ENCODE measurements around the gene CST11.
A peak's percentile ranks its signal among the peaks of the same experiment; 100 is the strongest.

CST11 gene

GRCh38 chr20:23453549-23454543 is 1.2 kb upstream of the CST11 start:
- DNase-seq = no peak

GRCh38 chr20:23451956-23452487 is 654 bp downstream of the CST11 start:
- no peak for DNase-seq

- no peak for DNase-seq
Observed at GRCh38 chr20:23450877-23451276, 1.8 kb downstream of the CST11 start.

- peak; percentile 5 for DNase-seq
Observed at GRCh38 chr20:23449421-23449820, 3.3 kb downstream of the CST11 start.

- DNase-seq = no peak
Observed at GRCh38 chr20:23448167-23448566, 4.5 kb downstream of the CST11 start.

DNA sequence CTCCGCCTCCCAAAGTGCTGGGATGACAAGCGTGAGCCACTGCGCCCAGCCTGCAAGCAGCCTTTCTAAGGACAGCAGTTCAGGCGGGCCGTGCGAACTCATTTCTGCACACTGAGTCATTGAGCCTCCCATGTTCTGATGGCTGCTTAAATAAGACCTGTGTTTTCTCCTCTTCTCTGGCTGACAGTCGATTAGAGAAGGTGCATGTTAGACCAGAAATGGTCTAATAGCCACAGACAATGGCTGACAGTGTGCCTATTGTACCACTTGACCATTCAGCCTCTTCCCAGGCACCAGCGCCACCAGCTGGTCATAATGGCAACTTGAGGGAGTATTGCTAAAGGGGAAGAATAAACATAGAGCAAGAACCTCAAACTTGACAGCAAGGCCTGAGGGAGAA is 6.2 kb downstream of the CST11 start:
- peak; percentile 47 for DNase-seq

DNA sequence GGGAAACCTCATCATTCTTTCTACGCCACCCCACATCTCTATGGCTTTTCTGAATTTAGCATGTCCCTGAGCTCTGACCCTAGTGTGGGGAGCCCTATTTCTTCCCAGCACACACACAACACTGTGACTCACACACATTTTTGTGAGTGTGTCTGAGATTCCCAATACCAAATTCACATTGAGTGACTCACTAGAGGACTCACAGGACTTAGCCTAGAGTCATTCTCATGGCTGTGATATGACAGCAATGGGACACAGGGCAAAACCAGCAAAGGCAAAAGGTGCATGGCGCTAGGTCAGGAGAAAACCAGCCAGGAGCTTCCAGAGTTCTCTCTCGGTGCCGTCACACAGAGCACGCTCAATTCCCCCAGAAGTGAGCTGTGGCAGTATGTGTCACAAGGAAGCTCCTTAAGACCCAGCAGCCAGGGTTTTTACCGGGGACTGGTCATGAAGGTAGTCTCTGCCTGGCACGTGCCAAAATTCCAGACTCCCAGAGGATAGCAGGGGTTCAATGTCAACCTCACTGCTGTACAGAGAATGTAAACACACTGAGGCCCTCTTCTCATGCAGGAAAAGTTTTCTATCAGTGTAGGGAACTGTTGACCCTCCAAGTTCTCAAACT is 7.0 kb downstream of the CST11 start:
- no peak for DNase-seq

DNA sequence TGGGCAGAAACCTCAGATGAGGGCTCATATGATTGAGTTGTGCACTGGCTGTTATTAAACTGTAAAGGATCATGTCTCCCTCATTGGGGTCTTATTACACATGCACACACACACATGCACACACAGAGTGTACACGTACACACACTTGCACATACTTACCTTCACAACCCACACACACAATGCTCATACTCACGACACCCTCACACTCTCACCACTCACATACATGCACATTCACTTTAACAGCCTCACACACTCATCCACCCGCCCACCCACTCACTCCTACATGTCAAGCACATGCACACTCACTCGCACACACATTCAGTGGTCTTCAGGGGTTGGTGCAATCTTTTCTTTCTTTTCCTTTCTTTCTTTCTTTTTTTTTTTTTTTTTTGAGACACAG is 7.8 kb downstream of the CST11 start:
- DNase-seq = no peak

DNA sequence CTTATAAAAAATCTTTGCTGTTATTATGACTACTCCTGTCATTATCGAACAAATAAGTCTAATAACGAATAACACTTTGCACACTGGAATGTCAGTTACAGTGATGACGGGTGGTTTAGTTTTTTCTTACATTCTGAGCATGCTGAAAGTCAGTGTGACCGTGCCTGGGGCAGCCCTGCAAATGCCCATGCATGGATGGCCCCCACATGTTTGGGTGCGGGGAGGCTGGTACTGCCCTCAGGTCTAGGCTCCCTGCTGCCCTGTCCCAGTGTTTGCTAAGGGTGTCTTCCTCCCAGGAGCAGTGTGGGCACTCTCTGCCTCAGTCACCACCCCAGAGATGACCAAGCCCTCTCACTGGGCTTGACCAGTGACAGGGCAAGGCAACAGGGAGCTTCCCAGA is 10.2 kb downstream of the CST11 start:
- DNase-seq = no peak

- peak; percentile 66 for DNase-seq
Observed at GRCh38 chr20:23441850-23442313, 10.8 kb downstream of the CST11 start.

DNA sequence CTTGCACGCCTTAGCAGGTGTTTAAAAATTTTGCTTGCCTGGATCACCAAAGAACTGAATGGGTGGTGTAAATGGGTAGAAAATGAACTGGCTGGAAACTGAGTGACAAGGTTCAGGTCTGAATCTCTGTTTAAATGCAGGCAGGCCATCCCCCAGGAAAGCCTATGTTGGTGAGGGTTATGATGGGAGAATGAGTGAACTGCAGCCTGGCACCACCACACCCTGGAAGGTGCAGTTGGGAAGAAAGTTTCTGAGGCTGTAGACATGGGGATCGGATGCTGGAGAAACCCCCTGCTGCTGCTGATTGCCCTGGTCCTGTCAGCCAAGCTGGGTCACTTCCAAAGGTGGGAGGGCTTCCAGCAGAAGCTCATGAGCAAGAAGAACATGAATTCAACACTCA is 12.7 kb downstream of the CST11 start:
- DNase-seq = no peak

- no peak for DNase-seq
Observed at GRCh38 chr20:23438661-23439060, 14.0 kb downstream of the CST11 start.

- no peak for DNase-seq
Observed at GRCh38 chr20:23437126-23437899, 15.4 kb downstream of the CST11 start.

DNA sequence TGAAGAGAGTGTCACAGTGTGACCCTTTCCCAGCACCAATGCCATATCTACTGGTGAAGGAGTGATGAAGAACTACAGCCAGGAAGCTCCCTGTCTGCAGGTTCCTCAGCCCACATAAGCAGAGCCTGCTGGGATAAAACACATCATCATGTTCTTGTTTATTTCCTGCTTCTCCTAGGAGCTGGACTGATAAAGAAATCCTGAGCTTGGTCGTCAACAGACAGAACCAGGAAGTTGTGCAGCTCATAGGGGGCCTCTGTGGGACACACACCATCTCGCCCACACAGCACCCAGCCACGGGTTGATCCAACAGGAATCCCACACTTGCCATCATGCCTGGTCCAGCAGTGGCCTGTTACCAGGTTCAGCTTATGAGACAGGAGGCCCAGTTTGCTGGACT is 16.0 kb downstream of the CST11 start:
- DNase-seq = no peak

- no peak for DNase-seq
Observed at GRCh38 chr20:23435626-23436539, 16.8 kb downstream of the CST11 start.

DNA sequence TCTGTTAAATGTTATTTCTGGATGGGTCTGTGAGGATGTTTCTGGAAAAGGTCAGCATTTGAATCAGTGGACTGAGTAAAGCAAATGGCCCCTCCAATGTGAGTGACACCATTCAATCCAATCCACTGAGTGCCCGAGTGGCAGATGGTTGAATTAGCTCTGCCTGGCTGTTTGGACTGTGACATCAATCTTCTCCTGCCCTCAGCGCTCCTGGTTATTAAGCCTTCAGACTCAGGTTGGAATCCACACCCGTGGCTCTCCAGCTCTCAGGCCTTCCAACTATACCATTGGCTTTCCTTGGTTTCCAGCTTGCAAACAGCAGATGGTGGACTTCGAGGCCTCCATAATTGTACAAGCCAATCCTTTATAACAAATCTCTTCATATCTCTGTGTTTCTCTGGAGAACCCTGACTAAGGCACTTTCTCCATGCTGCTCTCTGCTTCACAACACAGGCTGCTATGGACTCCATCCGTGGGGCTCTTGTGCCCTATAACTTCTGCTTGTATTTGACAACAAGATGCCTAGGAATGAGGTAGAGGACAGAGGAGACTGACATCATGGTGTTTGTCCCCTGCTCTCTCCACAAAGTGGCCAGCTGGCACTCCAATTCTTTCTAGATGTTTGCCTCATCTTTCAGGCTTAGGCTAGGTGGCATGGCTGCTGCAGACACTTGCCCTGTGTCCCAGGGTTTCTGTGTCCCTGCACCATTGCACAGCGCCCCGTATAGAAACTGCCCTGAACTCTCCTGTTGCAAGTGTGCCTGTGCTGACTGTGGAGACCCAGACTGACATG is 18.0 kb downstream of the CST11 start:
- no peak for DNase-seq

- no peak for DNase-seq
Observed at GRCh38 chr20:23433628-23434027, 19.0 kb downstream of the CST11 start.

- DNase-seq = no peak
Observed at GRCh38 chr20:23425129-23425528, 27.5 kb downstream of the CST11 start.

GRCh38 chr20:23420943-23421931 is 31.4 kb downstream of the CST11 start, which contains the start of gene NAPB:
NAPB (minus strand) TSS chr20:23421488; CDS start chr20:23421402, 86 bp downstream.
- peak; percentile 96 for DNase-seq
